Osteocyte (in vitro differentiated cells): ENCODE measurements around the gene DGKE. TPM values are rescaled to one million over a fixed set of nuclear protein-coding genes. Genes with fewer than 3 reads are reported as not detected.

Source experiments
- DNase-seq: peaks from one replicate; pipeline ENCODE4 v3.0.0; 2021; ENCODE audit warnings: mixed read lengths; ENCODE audit not compliant: unreplicated experiment; ENCODE audit errors: extremely low spot score
- H3K27ac Mint-ChIP-seq: one replicate; pipeline ENCODE4 v1.8.0; 2021; ENCODE audit warnings: mild to moderate bottlenecking, mixed read lengths; ENCODE audit not compliant: unreplicated experiment
- H3K27me3 Mint-ChIP-seq: one replicate; pipeline ENCODE4 v1.8.0; 2021; ENCODE audit warnings: mixed read lengths; ENCODE audit not compliant: unreplicated experiment
- H3K36me3 Mint-ChIP-seq: one replicate; pipeline ENCODE4 v1.8.0; 2021; ENCODE audit warnings: mixed read lengths; ENCODE audit not compliant: unreplicated experiment
- H3K4me1 Mint-ChIP-seq: one replicate; pipeline ENCODE4 v1.8.0; 2021; ENCODE audit warnings: mixed read lengths; ENCODE audit not compliant: unreplicated experiment
- H3K4me3 Mint-ChIP-seq: one replicate; pipeline ENCODE4 v1.8.0; 2021; ENCODE audit warnings: mild to moderate bottlenecking, moderate library complexity, mixed read lengths; ENCODE audit not compliant: unreplicated experiment
- H3K9me3 Mint-ChIP-seq: one replicate; pipeline ENCODE4 v1.8.0; 2021; ENCODE audit warnings: mixed read lengths; ENCODE audit not compliant: unreplicated experiment
- total RNA-seq: library from RNA; stranded (reverse); gene quantifications from 2 replicates; pipeline ENCODE4 v1.2.1, GENCODE V29; 2021
- TF ChIP-seq, protein P1 (sequence below): fragments of 200-600 bp; sonication (generic); IDR thresholded peaks from 2 replicates; pipeline ENCODE4 v1.5.0; 2021; ENCODE audit warnings: antibody characterized with exemption, mild to moderate bottlenecking, moderate library complexity

DGKE gene
- total RNA-seq, 1 donor from 2014 or later, result 6.6 TPM

DNA sequence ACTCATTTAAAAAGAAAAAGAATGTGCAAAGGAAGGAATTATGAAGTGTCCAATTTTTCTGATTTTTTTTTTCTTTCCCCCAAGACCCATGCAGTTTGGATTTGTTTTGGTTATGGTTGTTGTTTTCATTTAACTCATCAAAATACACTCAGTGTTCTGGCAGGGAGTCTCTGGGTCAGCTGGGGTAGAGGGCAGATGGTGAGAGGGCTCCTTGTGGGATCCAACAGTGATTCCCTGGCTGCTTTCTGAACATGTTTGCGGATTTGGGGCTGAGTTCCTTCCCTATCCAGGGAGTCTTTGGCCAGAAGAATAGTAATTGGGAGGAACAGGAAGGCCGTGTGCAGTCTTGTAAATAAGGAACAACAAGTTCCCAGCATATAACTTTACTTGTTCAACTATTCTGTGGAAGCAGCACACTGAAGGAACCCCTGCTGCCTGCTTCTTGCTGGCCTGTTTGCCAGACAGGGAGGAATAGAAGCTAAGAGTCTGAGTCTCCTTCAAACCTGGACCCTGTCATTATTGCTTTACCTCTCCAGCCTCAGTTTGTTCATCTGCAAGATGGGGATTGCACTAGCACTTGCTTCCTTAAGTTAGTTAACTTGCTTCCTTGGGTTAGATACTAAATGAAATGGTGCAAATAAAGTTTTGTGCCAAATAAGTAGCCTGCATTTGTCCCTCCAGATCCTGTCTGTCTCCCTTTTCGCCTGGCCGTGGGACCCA lies 32.3 kb upstream of the DGKE start:
- Mint-ChIP-seq H3K27me3 (peaks cover 8% of the 10 kb centered on the region), H3K4me3 (no peak overlapping the region), H3K4me1 (no peaks in the 10 kb centered on the region), H3K9me3 (no peaks in the 10 kb centered on the region), H3K36me3 (no peaks in the 10 kb centered on the region), H3K27ac (no peak overlapping the region)
- TF ChIP-seq, protein P1, sequence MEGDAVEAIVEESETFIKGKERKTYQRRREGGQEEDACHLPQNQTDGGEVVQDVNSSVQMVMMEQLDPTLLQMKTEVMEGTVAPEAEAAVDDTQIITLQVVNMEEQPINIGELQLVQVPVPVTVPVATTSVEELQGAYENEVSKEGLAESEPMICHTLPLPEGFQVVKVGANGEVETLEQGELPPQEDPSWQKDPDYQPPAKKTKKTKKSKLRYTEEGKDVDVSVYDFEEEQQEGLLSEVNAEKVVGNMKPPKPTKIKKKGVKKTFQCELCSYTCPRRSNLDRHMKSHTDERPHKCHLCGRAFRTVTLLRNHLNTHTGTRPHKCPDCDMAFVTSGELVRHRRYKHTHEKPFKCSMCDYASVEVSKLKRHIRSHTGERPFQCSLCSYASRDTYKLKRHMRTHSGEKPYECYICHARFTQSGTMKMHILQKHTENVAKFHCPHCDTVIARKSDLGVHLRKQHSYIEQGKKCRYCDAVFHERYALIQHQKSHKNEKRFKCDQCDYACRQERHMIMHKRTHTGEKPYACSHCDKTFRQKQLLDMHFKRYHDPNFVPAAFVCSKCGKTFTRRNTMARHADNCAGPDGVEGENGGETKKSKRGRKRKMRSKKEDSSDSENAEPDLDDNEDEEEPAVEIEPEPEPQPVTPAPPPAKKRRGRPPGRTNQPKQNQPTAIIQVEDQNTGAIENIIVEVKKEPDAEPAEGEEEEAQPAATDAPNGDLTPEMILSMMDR, result no peak
- no peak for DNase-seq

DNA sequence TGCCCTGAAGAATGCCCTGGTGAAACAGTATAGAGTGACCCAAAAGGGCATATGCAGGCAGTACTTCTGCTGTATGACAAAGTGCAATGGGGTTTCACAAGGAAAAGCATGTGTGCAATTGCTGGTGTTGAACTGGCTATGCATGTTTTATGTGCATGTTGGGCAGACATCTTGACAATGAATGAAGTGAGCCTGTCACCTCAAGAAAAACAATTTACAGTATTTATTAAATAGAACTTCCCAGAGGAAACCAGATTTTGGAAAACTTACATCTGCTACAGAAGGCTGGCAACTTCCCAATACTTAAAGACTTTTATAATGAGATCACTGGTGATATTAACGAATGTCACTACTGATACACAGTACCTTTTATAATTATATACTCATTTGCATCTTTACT lies 30.9 kb upstream of the DGKE start:
- no peak overlapping the region for H3K27ac Mint-ChIP-seq
- no peak for DNase-seq
- H3K4me3 Mint-ChIP-seq, result no peak overlapping the region
- no peaks in the 10 kb centered on the region for H3K36me3 Mint-ChIP-seq
- H3K27me3 Mint-ChIP-seq, result peaks cover 5% of the 10 kb centered on the region
- no peaks in the 10 kb centered on the region for H3K9me3 Mint-ChIP-seq
- TF ChIP-seq, protein P1, result no peak
- H3K4me1 Mint-ChIP-seq, result no peaks in the 10 kb centered on the region

DNA sequence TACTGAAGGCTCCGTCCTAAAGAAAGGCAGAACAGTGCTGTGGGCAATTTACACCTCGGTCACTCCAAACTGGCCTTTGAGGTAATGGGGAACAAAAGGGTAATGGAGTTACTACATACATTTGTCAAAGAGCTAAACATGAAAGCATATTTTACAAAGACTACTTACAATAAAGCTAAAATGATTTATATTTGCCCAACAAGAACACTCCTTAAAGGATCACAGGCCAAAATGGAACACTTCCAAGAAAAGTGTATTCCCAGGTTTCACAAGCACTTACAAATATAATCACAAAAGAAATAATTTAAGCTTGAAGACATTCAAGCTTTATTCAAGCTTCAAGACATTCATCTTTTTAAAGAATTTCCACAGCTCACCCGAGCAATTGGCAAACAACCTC lies 29.5 kb upstream of the DGKE start:
- Mint-ChIP-seq H3K4me1 (no peaks in the 10 kb centered on the region), H3K4me3 (no peak overlapping the region), H3K36me3 (no peaks in the 10 kb centered on the region), H3K27me3 (peaks cover 3% of the 10 kb centered on the region), H3K9me3 (no peaks in the 10 kb centered on the region), H3K27ac (no peak overlapping the region)
- DNase-seq, result no peak
- TF ChIP-seq, protein P1, result no peak

DNA sequence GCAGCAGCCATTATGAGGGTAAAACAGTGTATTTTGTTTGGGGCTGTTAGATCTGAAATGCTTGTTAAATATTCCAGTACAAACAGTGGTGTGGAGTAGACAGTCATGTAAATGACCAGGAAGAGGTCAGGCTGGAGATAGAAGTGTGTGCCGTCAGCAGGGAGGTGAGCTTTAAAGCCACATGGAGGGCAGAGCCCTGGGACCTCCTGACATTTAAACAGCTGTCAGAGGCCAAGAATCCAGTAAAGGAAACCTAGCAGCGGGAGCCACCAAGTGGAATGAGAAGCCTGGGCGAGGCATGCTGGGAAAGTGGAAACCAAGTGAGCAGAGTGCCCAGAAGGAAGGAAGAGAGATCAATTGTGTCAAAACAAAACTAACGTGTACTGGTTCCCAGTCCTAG lies 27.0 kb upstream of the DGKE start:
- Mint-ChIP-seq H3K27ac (no peak overlapping the region), H3K4me1 (no peaks in the 10 kb centered on the region), H3K9me3 (no peaks in the 10 kb centered on the region), H3K36me3 (no peaks in the 10 kb centered on the region), H3K4me3 (no peak overlapping the region), H3K27me3 (no peaks in the 10 kb centered on the region)
- TF ChIP-seq, protein P1, result no peak
- no peak for DNase-seq

DNA sequence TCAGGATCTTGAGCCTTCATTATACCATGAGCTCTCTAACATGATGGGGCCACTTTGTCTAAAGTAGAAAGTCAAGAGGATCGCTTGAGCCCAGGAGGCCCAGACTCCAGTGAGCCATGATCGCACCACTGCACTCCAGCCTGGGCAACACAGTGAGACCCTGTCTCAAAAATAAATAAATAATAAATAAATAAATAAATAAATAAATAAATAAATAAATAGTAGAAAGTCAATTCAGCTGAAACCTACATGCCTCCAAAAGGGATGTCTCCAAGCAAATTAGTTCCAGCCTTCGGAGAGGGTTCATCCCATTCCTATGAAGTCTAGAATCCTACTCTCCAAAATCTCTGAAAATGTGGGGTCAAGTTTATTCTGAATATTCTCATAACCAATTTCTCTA lies 26.2 kb upstream of the DGKE start:
- DNase-seq, result no peak
- H3K27ac Mint-ChIP-seq, result no peak overlapping the region
- no peaks in the 10 kb centered on the region for H3K9me3 Mint-ChIP-seq
- H3K27me3 Mint-ChIP-seq, result peaks cover 3% of the 10 kb centered on the region
- TF ChIP-seq, protein P1, result no peak
- H3K4me3 Mint-ChIP-seq, result no peak overlapping the region
- no peaks in the 10 kb centered on the region for H3K4me1 Mint-ChIP-seq
- no peaks in the 10 kb centered on the region for H3K36me3 Mint-ChIP-seq
